ENCODE measurements around the gene SEZ6. TPM values are rescaled to one million over a fixed set of nuclear protein-coding genes. Genes with fewer than 3 reads are reported as not detected.

Gene SEZ6
- total RNA-seq, 4 donors from 2014 or later = not detected

DNA sequence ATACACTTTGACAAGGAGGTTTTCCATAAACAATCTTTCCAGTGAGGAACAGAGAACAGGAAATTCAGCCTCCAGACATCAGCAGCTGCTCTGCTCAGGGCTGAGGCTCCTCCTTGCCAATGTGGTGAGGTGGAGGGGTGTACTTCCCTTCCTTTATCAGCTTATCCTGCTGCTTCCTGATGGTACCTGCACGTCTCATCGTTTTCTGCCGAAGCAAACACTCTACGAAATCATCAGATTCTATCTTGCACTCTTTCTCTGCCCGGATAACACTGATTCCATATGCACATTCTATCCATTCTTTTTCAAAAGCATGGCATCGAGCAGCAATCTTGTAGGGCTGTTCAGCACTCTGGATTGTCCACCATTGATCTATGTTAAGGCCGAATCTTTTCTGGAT is 15.4 kb upstream of the SEZ6 start:
- no peak overlapping the region for H3K27ac ChIP-seq
- no peaks in the 10 kb centered on the region for H3K36me3 ChIP-seq
- no peak for DNase-seq (ENCODE audit: low spot score in 2 of 2)
- H3K27me3 ChIP-seq = peaks cover 69% of the 10 kb centered on the region
- H3K9me3 ChIP-seq = no peaks in the 10 kb centered on the region
- H3K4me1 ChIP-seq = peaks cover 6% of the 10 kb centered on the region
- 72% methylated on average over 7 of the region's 7 CpGs for WGBS
- H3K4me3 ChIP-seq = no peak overlapping the region
- no peak for TF ChIP-seq POLR2AphosphoS5 (IDR thresholded peaks at IDR 0.05)
- no peak for TF ChIP-seq EP300 (IDR thresholded peaks at IDR 0.05)
- no peak for TF ChIP-seq POLR2A (IDR thresholded peaks at IDR 0.05)
- TF ChIP-seq CTCF (IDR thresholded peaks at IDR 0.05) = no peak

- TF ChIP-seq CTCF (IDR thresholded peaks at IDR 0.05) (no peak), POLR2AphosphoS5 (IDR thresholded peaks at IDR 0.05) (no peak), POLR2A (IDR thresholded peaks at IDR 0.05) (no peak), EP300 (IDR thresholded peaks at IDR 0.05) (no peak)
- no peaks in the 10 kb centered on the region for H3K36me3 ChIP-seq
- H3K27me3 ChIP-seq = peaks cover 69% of the 10 kb centered on the region
- WGBS = 70% methylated on average over 8 of the region's 8 CpGs
- H3K4me3 ChIP-seq = no peak overlapping the region
- no peaks in the 10 kb centered on the region for H3K9me3 ChIP-seq
- no peak overlapping the region for H3K27ac ChIP-seq
- no peak for DNase-seq (ENCODE audit: low spot score in 2 of 2)
- peaks cover 6% of the 10 kb centered on the region for H3K4me1 ChIP-seq
These were observed 14.7 kb upstream of the SEZ6 start for GRCh38 chr17:29020576-29020975.

GRCh38 chr17:29019475-29020181 is 13.8 kb upstream of the SEZ6 start:
- WGBS = 8% methylated on average over 32 of the region's 39 CpGs

DNA sequence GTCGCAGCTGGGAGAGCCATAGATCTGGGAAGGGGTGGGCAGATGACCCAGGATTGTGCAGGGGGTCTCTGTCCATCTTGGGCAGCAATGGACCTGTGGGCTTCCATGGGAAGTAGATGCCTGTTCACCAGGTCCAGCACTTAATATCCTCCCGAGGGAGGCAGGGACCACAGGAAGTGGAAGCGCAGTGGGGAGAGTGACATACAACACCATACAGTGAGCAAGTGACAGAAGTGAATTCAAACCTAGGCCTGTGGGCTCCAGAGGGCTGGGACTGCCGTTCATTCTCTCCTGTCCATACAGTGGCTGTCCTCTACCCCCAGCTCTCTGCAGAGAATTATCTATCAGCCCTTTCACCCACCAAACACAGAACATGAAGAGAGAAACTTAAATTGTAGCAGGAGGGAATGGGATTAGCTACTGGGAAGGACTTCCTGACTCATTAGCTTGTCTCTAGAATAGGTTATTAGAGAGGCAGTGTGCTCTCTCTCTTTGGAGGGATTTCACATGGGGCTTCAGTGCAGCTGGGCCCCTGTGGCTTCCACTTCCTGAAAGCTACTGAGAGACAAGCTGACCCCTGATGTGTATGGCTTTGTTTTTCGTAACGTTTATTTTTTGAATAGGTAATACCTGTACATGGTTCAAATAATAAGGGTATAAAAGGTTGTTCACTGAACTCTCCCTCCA is 13.1 kb upstream of the SEZ6 start:
- Histone ChIP-seq H3K4me3 (no peak overlapping the region), H3K4me1 (peaks cover 6% of the 10 kb centered on the region), H3K27ac (no peak overlapping the region), H3K36me3 (no peaks in the 10 kb centered on the region), H3K9me3 (no peaks in the 10 kb centered on the region), H3K27me3 (peaks cover 69% of the 10 kb centered on the region)
- DNase-seq (ENCODE audit: low spot score in 2 of 2) = no peak
- WGBS = 52% methylated on average over 6 of the region's 6 CpGs
- TF ChIP-seq CTCF (IDR thresholded peaks at IDR 0.05) = no peak

More at GRCh38 chr17:29019475-29020181, 13.8 kb upstream of the SEZ6 start:
- peaks cover 70% of the 10 kb centered on the region for H3K27me3 ChIP-seq
- H3K9me3 ChIP-seq = no peaks in the 10 kb centered on the region
- H3K27ac ChIP-seq = no peak overlapping the region
- H3K36me3 ChIP-seq = no peaks in the 10 kb centered on the region
- DNase-seq (ENCODE audit: low spot score in 2 of 2) = no peak
- H3K4me1 ChIP-seq = peaks cover 6% of the 10 kb centered on the region
- TF ChIP-seq EP300 (IDR thresholded peaks at IDR 0.05) (no peak), POLR2A (IDR thresholded peaks at IDR 0.05) (no peak), CTCF (IDR thresholded peaks at IDR 0.05) (no peak), POLR2AphosphoS5 (IDR thresholded peaks at IDR 0.05) (no peak)
- peak overlapping the region; percentile 20 for H3K4me3 ChIP-seq

DNA sequence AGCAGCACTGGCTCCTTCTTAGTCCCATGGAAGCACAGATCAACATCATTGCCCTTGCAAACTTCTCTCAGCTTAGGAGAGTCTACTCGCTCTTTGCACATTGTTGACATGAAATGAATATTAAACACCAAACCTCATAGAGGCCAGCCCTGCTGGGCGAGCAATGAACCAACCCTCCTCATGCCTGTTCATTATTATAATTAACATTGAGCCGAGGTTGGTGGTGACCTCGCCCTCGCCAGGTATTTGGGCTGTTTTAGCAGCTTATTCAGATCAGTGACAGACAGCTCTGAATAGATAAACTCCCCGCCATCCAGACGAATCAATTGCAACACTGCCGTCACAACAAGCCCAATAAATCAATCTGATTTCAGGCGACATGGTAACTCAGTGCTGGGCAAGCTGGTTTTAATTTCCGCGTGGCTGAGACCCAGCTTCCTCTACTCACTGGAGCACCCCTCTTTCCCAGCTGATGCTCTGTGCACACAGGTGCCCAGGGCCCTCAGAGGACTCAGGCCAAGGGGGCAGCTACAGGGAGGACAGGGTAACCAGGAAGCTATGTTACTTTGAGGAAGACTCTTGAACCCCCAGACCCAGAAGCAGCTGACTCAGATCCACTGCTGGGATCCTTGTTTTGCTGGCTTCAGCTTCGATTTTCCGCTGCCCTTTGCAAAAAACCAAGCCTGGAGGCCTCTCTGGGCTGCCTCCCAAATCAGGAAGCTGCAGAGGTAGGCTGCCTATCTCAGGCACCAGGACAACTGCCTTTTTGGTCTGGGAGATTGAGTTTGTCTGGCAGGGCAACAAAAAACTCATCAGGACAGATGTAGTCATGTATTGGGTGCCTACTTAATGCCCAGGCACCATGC is 10.7 kb upstream of the SEZ6 start:
- TF ChIP-seq CTCF (IDR thresholded peaks at IDR 0.05) (no peak), POLR2AphosphoS5 (IDR thresholded peaks at IDR 0.05) (no peak), POLR2A (IDR thresholded peaks at IDR 0.05) (no peak), EP300 (IDR thresholded peaks at IDR 0.05) (no peak)
- Histone ChIP-seq H3K27ac (no peak overlapping the region), H3K4me3 (no peak overlapping the region), H3K27me3 (peaks cover 58% of the 10 kb centered on the region), H3K36me3 (no peaks in the 10 kb centered on the region), H3K4me1 (peaks cover 6% of the 10 kb centered on the region), H3K9me3 (no peaks in the 10 kb centered on the region)
- WGBS = 34% methylated on average over 11 of the region's 13 CpGs
- no peak for DNase-seq (ENCODE audit: low spot score in 2 of 2)
